NK-92 treated with Interleukin-12 subunit alpha and Interleukin-12 subunit beta, amount 100 ng/mL, for 24 hours (cell line): ENCODE results near the gene CBX2.

Experiments used
- DNase-seq: peaks from one replicate; lab custom pipeline; 2025; lab: John Stamatoyannopoulos, UW

Gene CBX2

DNA sequence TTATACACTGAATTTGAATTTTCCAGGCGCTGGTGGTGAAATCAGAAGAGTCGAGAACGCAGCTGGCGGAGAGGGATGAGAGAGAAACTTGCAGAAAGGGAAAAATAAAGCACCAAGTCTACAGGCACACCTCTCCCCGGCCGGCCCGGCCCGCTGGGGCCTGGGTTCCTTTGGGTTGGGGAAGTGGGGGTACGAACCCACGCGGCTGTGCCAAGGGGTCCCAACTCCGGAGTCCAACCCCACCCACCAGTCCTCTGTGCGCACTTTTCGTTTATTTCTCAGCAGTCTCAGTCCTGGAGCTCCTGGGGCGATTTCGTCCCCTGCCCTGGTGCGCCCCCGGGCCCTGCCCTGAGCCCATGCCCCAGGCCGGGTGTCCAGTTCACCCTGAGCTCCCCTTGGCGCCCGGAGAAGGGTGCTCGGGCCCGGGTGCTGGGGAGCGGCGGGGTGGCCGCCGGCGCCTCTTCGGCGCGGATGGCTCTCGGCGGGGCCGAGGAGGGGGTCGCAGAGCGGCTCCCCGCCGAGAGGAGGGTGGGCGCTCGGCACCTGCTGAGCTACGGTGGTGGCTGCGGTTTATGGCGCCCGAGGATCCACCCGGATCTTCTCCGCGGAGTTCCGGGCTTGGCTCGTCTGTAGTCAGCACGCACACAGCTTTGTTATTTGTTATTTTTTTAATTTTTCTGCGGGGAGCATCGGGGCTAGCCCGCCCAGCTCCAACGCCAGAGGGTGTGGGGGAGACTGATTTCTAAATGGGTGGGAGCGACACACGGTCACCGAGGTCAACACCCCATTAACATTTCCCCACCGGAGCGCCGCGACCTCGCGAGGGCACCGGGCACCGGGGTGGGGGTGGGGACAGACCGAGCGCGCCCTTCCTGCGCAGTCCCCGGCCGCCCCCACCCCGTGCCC is 34.7 kb downstream of the CBX2 start:
- DNase-seq = no peak

- no peak for DNase-seq
Observed at GRCh38 chr17:79813297-79814126, 35.6 kb downstream of the CBX2 start.

DNA sequence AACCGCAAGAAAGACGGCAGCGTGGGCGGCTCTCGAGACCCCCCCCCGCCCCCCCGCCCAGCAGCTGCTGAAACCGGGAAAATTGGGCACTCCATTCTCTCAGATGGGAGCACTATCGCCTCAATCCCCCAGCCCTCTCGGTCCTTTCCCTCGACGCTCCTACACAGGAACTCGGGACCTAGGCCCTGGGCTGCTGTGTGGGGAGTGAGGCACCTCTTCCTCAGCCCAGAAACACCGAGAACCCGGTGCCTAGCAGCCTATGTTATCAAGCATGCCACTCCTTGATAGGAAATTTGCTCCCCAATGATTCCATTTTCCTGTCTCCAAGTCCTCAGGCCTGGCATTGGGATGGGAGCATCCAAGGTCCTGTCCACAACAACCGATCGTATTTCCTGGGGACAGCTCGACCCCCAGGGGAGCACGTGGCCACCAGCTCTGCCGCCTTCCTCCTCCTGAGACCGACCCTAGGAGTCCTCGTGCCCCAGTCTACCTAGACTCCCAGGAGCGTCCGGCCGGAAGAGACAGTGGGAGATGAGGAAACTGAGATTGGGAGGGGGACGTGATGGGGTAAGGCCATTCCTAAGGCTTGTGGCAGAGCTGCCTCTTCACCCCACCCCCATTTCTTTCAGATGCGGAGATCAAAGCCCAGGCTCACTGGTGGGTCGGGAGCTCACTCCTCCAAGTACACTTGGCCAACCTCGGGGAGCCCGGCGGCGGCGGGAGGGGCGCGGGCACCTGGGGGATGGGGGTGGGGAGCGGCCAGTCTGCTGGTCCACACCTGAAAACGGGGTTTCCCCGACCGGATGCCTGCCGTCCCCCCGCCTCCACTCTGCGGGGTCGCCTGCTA is 36.4 kb downstream of the CBX2 start:
- DNase-seq = no peak

DNA sequence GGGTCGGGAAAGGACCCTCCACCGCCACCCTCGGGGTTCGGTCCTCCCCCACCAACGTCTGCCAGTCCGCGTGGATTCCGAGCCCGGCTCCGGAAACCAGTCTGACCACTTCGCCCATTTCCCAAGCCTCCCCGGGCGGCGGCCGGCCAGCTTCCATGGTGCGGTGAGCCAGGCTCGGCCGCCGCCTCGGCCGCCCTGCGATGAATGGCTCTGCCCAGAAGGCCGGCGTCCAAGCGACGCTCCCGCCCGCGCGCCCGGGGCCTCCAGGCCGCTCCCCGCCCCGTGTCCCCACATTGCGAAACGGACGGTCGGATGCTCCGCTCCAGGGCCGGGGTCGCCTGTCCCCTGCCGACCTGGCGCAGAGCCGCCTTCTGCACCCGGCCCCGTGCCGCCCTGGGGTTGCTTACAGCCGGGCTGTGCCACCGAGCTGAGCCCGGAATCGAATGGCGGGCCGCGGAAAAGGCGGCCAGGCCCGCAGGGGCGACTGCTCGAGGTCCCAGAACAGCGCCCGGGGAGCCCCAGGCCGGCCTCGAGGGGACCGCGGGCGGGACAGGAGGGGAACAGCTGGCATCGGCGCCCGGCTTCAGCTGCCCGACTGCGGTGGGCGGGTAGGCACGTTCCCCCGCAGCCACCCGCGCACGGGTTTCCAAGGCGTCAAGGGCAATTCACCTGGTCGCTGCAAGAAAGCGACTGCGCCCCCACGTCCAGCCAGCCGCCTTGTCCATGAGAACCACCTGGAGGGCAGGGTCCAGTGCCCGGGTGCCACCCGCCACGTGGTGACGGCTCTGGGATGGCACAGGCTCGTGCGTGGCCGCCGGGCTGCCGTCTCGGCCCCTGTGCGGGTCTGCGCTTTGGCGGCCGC is 37.3 kb downstream of the CBX2 start:
- DNase-seq = no peak

DNA sequence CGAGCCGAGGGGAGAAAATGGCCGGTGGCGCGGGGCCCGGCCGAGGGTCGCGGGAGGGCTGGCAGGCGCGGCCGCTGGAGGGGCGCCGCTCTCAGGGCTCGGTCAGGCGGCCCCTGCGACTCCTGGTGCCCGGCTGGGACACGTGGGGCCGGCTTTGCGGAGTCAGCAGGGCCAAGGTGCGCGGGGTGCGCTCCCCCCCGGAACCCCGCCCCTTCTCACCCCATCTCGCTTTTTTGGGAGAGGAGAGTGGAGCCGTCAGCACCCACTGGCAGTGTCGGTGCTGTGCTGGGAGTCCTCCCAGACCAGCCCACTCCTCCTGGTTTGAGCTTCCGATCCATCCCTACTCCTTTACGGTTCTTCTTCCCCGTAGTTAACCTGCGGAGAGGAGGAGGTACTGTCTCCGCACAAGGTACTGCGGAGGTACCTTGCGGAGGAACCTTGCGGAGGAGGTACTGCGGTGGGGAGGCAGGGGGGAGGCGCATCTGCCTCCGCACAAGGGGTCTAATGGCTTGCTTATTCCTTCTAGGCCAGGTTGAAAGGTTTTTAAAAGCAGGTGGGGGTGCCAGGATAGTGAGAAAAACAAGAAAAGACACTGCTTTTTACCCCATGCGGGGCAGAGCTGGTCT is 38.0 kb downstream of the CBX2 start:
- DNase-seq = no peak

GRCh38 chr17:79818026-79818758 is 40.2 kb downstream of the CBX2 start:
- no peak for DNase-seq

DNA sequence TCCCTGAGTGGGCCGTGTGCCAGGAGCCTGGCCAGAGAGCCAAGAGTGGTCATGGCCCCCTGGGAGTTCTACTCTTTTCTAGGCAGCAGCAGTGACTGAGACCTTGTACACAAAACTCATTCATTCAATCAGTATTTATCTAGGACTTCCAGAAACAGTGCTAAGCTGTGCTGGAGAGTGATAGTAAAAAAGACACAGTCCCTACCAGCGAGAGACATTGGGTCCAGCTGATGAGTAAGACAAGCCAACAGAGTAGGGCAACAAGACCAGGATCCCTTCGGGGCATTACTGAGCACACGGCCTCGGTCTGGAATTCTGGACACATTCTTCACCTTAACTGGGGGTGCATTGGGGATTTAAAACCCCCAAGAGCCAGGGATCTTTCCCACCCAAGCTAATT is 41.1 kb downstream of the CBX2 start:
- DNase-seq = no peak

GRCh38 chr17:79819534-79820276 is 41.8 kb downstream of the CBX2 start:
- no peak for DNase-seq

- no peak for DNase-seq
Observed at GRCh38 chr17:79820959-79821330, 43.0 kb downstream of the CBX2 start.

- no peak for DNase-seq
Observed at GRCh38 chr17:79821331-79822095, 43.6 kb downstream of the CBX2 start.

- DNase-seq = no peak
Observed at GRCh38 chr17:79822583-79823124, 44.7 kb downstream of the CBX2 start.

- no peak for DNase-seq
Observed at GRCh38 chr17:79824234-79824633, 46.3 kb downstream of the CBX2 start.

- no peak for DNase-seq
Observed at GRCh38 chr17:79824893-79825579, 47.1 kb downstream of the CBX2 start.

DNA sequence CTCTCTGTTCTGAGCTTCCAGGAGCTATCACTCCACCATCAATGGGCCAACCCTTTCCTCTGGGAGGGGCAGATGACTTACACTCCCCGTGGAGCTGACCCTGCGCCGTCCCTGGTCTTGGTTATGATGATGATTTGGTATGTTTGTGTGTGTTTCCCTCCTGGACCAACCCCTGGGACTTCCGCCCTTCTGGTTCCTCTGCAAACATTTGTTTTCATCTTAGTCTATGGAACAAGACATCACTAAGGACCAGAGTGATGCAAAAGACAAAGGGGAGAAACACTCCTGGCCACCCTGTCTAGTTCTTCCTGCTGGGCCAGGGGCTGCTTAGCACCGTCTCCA is 47.6 kb downstream of the CBX2 start:
- DNase-seq = no peak

GRCh38 chr17:79826204-79826680 is 48.3 kb downstream of the CBX2 start:
- no peak for DNase-seq

DNA sequence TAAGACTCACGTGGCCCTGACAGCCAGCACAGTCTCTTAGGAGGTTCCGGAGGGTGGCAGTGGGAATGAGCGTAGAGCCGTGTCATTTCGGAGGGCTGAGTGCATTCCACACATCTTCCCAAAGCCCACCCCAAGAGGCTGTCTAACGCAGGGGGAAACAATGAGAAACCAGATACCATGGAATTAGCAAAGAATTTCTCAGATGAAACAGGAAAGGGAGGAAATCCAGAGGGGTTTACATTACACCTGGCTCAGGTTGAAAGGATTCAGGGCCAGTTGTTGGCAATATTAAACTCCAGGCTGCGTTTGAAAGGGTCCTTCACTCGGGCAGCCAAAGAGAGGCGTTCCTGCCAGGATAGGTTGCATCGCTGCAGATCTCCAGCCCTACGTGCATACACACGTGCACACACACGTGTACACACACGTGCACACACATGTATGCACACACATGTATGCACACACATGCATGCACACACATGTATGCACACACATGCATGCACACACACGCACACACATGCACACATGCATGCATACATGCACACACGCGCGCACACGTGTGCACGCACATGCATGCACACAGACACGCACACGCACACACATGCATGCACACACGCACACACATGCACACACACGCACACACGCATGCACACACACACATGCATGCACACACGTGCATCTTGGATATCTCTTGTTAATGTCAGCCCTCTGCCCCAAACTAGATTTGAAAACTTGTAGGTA is 49.1 kb downstream of the CBX2 start:
- DNase-seq = no peak

DNA sequence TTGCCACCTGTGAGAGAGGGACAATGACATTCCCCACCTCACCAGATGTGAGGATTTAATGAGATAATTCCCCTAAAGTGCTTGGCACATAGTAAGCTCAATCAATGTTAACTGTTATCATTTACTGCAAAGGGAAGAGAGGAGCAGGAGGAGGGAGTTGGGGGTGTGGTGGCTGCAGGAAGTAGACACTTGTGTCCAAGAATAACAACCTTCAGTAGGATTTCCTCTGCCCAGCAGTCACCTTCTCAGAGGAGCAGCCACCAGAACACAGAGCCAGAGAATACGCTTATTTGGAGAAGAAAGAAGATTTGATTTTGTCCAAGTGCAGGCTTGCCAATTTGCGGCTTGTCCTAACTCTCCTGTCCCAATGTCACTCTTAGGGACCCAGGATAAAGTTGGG is 51.1 kb downstream of the CBX2 start:
- DNase-seq = no peak
